ENCODE data around the gene IMMT.

Gene IMMT

DNA sequence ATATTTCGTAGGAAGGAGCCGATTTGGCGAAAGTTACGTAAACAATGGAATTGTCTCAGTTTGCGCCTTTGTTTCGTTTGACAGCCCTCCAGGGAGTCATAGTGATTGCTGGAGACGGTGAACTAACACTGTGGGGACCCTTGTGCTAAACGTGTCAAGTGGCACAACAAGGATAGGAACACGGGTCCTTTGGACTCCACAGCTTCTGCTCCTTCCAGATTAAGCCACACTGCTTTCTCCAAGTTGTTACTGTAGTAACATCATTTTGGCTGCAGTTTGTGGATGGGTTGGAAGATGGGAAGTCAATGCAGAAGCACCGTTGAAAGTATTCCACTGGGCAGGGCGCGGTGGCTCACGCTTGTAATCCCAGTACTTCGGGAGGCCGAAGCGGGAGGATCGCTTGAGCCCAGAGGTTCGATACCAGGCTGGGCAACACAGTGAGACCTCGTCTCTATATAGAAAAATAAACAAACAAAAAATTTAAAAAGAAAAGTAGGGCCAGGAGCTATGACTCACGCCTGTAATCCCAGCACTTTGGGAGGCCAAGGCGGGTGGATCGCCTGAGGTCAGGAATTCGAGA, 636 bp upstream of the IMMT start:
- no peak for DNase-seq

DNA sequence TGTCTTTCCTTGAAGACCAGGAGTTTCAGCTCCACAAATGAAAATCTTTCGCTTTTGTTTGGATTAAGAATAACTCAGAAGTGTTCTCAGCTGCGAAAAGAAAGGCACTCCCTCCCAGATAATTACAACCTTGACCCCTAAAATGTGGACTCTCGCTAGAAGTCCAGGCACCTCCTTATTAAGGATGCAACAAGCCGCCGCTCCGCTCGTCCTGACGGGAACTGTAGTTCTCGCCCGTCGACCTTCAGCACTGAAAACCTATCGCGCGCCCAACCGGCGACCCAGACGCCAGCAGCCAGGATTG, 559 bp downstream of the IMMT start:
- no peak for DNase-seq

- no peak for DNase-seq
Measured at GRCh38 chr2:86193901-86194567, 1.2 kb downstream of the IMMT start.

GRCh38 chr2:86189782-86190416, 5.4 kb downstream of the IMMT start:
- DNase-seq: no peak

DNA sequence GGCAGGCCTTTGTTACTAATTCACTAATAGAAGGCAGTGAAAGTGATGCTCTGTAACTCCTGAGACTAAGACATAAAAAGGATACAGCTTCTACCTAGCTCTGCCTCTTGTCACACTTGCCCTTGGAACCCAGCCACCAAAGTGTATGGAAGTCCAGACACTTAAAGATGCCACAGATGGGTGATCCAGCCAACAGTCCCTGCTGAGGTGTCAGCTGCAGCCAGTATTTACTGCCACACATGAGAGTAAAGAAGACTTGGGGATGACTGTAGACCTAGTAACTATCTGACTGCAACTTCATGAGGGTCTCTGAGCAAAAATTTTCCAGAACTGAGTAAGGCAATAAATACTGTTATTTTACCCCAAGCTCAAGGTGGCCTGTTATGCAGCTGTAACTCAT, 8.8 kb downstream of the IMMT start:
- DNase-seq: no peak

- no peak for DNase-seq
Measured at GRCh38 chr2:86185517-86186212, 9.6 kb downstream of the IMMT start.

DNA sequence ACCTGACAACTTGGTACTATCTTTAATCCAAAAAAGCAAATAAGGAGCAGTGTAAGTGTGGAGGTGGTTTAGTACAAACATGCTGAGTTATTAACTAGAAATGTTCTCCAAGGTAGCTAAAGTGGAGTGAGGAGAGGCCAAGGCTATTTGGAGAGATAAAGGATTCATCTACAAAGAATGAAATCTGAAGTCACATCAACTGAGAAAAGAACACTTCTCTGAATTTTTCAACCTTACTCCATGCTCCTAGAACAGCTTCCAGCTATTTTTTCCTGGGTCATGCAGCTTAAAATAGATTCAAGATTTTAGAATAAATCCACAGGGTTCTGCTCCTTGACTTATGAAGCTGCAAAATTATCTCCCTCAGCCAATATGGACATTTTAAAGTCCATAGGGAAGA, 18.7 kb downstream of the IMMT start:
- DNase-seq: no peak

DNA sequence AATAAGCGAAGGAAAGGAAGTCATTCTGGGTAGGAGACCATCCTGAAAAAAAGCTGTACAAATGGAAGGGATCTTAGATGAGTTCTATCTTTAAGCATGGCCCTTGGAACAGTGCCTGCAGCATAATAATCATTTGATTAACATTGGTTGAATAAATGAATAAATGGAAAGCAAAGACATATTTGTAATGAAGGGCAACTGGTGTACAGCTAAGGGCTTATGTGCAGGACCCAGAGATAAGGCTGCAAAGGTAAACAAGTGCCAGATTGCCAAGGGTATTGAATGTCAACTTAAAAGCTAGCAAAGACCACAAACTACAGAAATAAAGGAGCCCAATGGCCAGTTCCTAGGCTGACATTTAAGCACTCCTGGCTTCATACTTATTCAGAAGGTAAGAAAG, 19.4 kb downstream of the IMMT start:
- DNase-seq: no peak

GRCh38 chr2:86174445-86174844, 20.8 kb downstream of the IMMT start:
- no peak for DNase-seq

DNA sequence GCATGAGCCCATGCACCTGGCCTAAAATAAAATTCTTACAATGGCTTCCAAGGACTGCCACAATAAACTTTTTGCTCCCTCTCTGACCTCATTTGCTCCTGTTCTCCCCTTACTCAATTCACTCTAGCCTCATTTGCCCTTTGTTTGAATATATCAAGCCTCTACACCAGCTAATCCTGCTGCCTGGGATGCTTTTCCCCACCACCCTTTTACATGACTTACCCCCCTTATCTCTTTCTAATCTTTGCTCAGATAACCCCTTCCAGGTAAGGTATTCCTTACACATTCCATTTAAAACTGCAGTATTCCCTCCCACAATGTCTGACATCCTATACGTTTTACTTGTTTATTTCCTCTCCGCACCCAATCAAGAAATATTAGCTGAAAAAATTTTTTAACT, 22.7 kb downstream of the IMMT start:
- DNase-seq: no peak

DNA sequence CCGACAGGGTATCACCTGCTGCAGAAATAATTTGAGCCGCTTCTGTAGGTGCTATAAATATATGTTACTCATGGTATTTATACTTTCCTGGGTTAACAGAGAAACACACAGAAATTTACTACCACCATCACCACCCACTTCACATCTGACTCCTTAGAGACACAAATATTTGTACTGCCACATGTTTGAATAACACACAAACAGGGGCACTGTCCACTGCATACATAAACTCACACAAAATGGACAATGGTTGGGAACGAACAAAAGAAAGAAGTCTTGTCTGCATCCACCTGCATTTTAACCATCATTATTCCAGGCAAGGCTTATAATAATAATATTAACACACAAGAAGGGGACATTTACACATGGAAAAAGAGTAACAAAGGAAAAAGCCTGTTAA, 24.0 kb downstream of the IMMT start:
- DNase-seq: no peak

GRCh38 chr2:86170449-86170848, 24.8 kb downstream of the IMMT start:
- DNase-seq: no peak

DNA sequence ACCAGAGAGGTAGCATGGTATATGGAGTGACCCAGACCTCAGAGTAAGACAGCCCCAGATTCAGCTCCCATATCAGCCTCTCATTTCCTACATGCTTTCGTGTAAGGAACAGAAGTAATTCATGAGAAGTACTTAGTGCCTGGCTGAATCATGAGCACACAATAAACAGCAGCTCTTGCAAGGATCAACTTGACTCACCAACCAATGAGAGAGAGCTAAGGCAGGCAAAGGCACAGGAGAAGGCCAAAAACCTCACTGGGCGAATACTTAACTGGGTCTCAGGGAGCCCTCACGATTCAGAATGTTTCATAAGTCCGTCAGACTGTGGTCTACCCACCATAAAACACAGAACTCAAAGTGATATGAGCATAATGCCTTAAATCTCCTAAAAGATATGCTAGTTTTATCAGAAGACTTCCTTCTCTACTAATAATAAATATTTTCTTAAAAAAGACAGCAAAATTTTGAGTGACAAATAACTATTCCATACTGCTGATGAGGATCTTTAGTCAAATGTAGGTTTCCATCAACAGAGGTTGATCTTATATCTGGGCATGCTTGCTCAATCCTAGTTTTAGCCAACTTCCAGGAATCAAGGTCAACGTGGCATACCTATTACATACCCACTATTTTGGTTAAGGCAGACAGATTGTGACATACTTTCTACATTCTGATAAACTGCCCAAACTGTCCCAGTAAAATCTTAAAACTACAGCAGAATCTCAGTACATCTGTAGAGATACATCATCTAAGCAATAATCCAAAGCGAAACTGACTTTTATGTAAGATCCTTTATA, 34.9 kb downstream of the IMMT start:
- DNase-seq: no peak

GRCh38 chr2:86158286-86158685, 37.0 kb downstream of the IMMT start:
- DNase-seq: no peak

- no peak for DNase-seq
Measured at GRCh38 chr2:86157009-86157556, 38.2 kb downstream of the IMMT start.

- no peak for DNase-seq
Measured at GRCh38 chr2:86150502-86150901, 44.8 kb downstream of the IMMT start.

DNA sequence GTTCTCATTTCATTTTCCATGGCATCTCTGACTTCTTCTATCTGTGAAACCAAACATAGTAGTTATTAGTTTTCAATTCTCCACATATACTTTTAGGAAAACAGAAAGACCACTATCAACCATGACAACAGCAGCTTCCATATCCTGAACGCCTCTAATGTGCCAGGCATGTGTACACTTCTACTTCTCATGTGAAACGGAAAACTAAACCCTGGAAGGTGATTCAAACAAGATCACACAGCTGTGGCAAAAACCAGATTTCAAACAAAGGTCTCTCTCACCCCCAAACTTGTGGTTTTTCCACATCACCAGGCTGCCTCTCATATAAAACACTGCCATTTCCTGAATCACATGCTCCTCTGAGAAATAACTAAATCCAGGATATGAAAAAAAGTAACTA, 47.5 kb downstream of the IMMT start:
- DNase-seq: no peak

DNA sequence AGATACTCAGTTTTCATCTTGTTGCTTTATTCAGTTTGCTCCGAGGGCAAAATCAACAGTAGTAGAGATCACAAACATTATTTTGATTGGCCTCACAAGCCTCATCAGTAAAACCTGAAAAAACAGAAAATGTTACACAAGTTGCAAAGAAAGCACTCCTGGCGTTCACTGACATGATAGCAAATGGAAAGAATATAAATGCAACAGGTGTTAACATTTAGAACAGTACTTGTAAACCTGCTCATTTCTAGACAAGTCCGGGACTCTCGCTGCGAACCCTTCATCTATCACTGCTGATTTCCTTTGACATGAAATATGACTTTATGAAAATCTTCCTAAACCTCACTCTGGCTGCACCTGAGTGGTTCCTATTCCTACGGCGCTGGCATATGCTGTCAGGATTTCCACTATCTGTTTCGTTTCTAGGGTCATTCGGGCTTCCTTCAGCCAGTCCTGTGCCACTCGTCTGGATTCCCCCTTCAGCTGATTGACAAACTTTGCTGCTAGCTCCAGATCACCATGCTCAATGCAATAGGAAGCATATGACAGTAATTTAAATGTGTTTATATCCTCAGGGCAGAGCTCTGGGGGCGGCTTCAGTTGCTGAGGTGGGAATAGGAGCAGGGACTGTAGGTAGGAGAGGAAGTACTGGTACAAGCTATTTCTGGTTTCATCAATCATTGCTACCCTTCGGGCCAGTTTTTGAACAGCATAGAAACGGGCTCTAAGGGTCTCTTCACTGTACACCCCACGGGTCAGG, 51.2 kb downstream of the IMMT start:
- no peak for DNase-seq

- DNase-seq: no peak
Measured at GRCh38 chr2:86143307-86143706, 52.0 kb downstream of the IMMT start.

DNA sequence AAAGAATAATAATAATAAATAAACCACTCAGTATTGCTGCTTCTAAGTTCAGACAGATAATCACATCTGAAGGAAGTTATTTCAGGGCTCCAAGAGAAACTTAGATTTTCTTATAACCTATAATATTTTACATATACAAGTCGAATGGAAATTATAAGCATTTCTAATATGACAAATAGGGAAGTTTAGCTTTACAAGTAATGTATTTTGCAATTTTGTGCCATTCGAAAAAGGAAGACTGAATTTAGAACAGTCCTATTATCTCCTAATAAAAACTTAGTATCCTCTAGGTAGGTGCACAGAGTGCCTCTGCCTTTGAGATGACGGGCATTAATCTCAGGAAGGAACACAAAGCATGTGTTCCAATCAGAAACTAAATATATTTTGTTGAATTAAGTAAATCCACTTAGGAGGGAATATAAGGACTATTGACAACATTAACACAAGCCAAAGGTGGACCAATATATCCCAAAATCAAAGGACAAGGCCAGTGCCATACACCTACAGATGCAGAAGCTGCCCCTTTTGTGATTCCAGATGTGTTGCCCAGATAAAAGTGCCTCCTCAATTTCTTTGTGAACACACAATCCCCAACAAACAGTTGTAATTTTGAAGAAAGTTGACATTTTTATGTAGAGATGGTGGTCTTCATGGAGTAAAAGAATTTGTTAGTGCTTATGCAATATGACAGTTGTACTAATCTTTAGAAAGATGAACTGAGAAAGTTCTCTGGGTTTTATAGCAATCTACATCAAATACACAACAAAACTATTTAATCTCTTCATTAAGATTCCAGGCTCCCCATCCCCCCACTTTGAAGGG, 52.6 kb downstream of the IMMT start:
- DNase-seq: no peak

GRCh38 chr2:86140969-86141392, 54.3 kb downstream of the IMMT start:
- no peak for DNase-seq

All from 8988T (cell line).